Activated naive CD4-positive, alpha-beta T cell treated with anti-CD3 and anti-CD28 coated beads, Interleukin-2, amount 50 U/mL, for 24 hours (primary cell): ENCODE data around the gene AMIGO3.
"Not testable (repeated sequence)": the region's sequence is repeated elsewhere in the genome, so short reads cannot be mapped to it uniquely, and the experiment has no call there.

Source experiments
- H3K27ac Mint-ChIP-seq: one replicate; pipeline ENCODE4 v1.8.0; 2021; ENCODE audit warnings: mild to moderate bottlenecking, mixed read lengths
- H3K27me3 Mint-ChIP-seq: one replicate; pipeline ENCODE4 v1.8.0; 2021; ENCODE audit warnings: mixed read lengths
- H3K36me3 Mint-ChIP-seq: one replicate; pipeline ENCODE4 v1.8.0; 2021; ENCODE audit warnings: mixed read lengths
- H3K4me1 Mint-ChIP-seq: one replicate; pipeline ENCODE4 v1.8.0; 2021; ENCODE audit warnings: mixed read lengths
- H3K4me3 Mint-ChIP-seq: one replicate; pipeline ENCODE4 v1.8.0; 2021; ENCODE audit warnings: mild to moderate bottlenecking, mixed read lengths
- H3K9me3 Mint-ChIP-seq: one replicate; pipeline ENCODE4 v1.8.0; 2021; ENCODE audit warnings: mixed read lengths

Gene AMIGO3

GRCh38 chr3:49719214-49719884 lies at the start of gene AMIGO3:
Gene AMIGO3 (minus strand): TSS chr3:49719684. CDS start chr3:49719465, 219 bp downstream.
- no peaks in the 10 kb centered on the region for H3K9me3 Mint-ChIP-seq
- peak within 1 kb of the TSS; percentile 84 for H3K4me3 Mint-ChIP-seq
- peak within 1 kb of the TSS; percentile 74 for H3K27ac Mint-ChIP-seq
- peaks cover 2% of the 10 kb centered on the region for H3K36me3 Mint-ChIP-seq
- H3K4me1 Mint-ChIP-seq = peaks cover 26% of the 10 kb centered on the region
- H3K27me3 Mint-ChIP-seq = no peaks in the 10 kb centered on the region

GRCh38 chr3:49763981-49764380 lies 44.5 kb upstream of the AMIGO3 start:
- Mint-ChIP-seq H3K36me3 (peaks cover 1% of the 10 kb centered on the region), H3K27me3 (no peaks in the 10 kb centered on the region), H3K9me3 (no peaks in the 10 kb centered on the region), H3K4me3 (no peak overlapping the region), H3K4me1 (peaks cover 27% of the 10 kb centered on the region), H3K27ac (no peak overlapping the region)

- H3K27me3 Mint-ChIP-seq = no peaks in the 10 kb centered on the region
- peaks cover 31% of the 10 kb centered on the region for H3K4me1 Mint-ChIP-seq
- peaks cover 3% of the 10 kb centered on the region for H3K36me3 Mint-ChIP-seq
- no peak overlapping the region for H3K27ac Mint-ChIP-seq
- no peaks in the 10 kb centered on the region for H3K9me3 Mint-ChIP-seq
- no peak overlapping the region for H3K4me3 Mint-ChIP-seq
Measured at GRCh38 chr3:49761661-49762060, 42.2 kb upstream of the AMIGO3 start.

GRCh38 chr3:49759226-49759625 lies 39.7 kb upstream of the AMIGO3 start:
- Mint-ChIP-seq H3K27ac (no peak overlapping the region), H3K9me3 (no peaks in the 10 kb centered on the region), H3K36me3 (peaks cover 3% of the 10 kb centered on the region), H3K4me1 (peaks cover 41% of the 10 kb centered on the region), H3K4me3 (no peak overlapping the region), H3K27me3 (no peaks in the 10 kb centered on the region)

- peaks cover 2% of the 10 kb centered on the region for H3K36me3 Mint-ChIP-seq
- H3K4me1 Mint-ChIP-seq = peaks cover 53% of the 10 kb centered on the region
- no peaks in the 10 kb centered on the region for H3K27me3 Mint-ChIP-seq
- no peaks in the 10 kb centered on the region for H3K9me3 Mint-ChIP-seq
- no peak overlapping the region for H3K27ac Mint-ChIP-seq
- no peak overlapping the region for H3K4me3 Mint-ChIP-seq
Measured at GRCh38 chr3:49757197-49757596, 37.7 kb upstream of the AMIGO3 start.

GRCh38 chr3:49756036-49756435 lies 36.6 kb upstream of the AMIGO3 start:
- H3K4me1 Mint-ChIP-seq = peaks cover 53% of the 10 kb centered on the region
- no peak overlapping the region for H3K27ac Mint-ChIP-seq
- no peak overlapping the region for H3K4me3 Mint-ChIP-seq
- no peaks in the 10 kb centered on the region for H3K27me3 Mint-ChIP-seq
- H3K9me3 Mint-ChIP-seq = no peaks in the 10 kb centered on the region
- H3K36me3 Mint-ChIP-seq = peaks cover 2% of the 10 kb centered on the region

GRCh38 chr3:49754536-49754935 lies 35.1 kb upstream of the AMIGO3 start:
- Mint-ChIP-seq H3K36me3 (peaks cover 2% of the 10 kb centered on the region), H3K27me3 (no peaks in the 10 kb centered on the region), H3K27ac (no peak overlapping the region), H3K9me3 (no peaks in the 10 kb centered on the region), H3K4me1 (peaks cover 47% of the 10 kb centered on the region), H3K4me3 (no peak overlapping the region)

GRCh38 chr3:49751501-49751900 lies 32.0 kb upstream of the AMIGO3 start:
- peaks cover 4% of the 10 kb centered on the region for H3K36me3 Mint-ChIP-seq
- H3K9me3 Mint-ChIP-seq = no peaks in the 10 kb centered on the region
- no peaks in the 10 kb centered on the region for H3K27me3 Mint-ChIP-seq

GRCh38 chr3:49750056-49750455 lies 30.6 kb upstream of the AMIGO3 start:
- no peaks in the 10 kb centered on the region for H3K27me3 Mint-ChIP-seq
- H3K9me3 Mint-ChIP-seq = no peaks in the 10 kb centered on the region
- no peak overlapping the region for H3K4me3 Mint-ChIP-seq

More at GRCh38 chr3:49751501-49751900, 32.0 kb upstream of the AMIGO3 start:
- Mint-ChIP-seq H3K27ac (no peak overlapping the region), H3K4me1 (peaks cover 40% of the 10 kb centered on the region), H3K4me3 (no peak overlapping the region)

GRCh38 chr3:49748874-49749273 lies 29.4 kb upstream of the AMIGO3 start:
- H3K4me1 Mint-ChIP-seq = peaks cover 27% of the 10 kb centered on the region
- H3K9me3 Mint-ChIP-seq, H3K27ac Mint-ChIP-seq, H3K36me3 Mint-ChIP-seq, H3K4me3 Mint-ChIP-seq, H3K27me3 Mint-ChIP-seq: not testable (repeated sequence)

More at GRCh38 chr3:49750056-49750455, 30.6 kb upstream of the AMIGO3 start:
- H3K36me3 Mint-ChIP-seq = peaks cover 4% of the 10 kb centered on the region
- H3K27ac Mint-ChIP-seq = peak overlapping the region; percentile 33
- H3K4me1 Mint-ChIP-seq = peaks cover 32% of the 10 kb centered on the region

GRCh38 chr3:49747792-49748480 lies 28.5 kb upstream of the AMIGO3 start:
- H3K27ac Mint-ChIP-seq = peak overlapping the region; percentile 59
- H3K4me3 Mint-ChIP-seq = no peak overlapping the region
- H3K36me3 Mint-ChIP-seq = peaks cover 6% of the 10 kb centered on the region
- H3K27me3 Mint-ChIP-seq = no peaks in the 10 kb centered on the region
- no peaks in the 10 kb centered on the region for H3K9me3 Mint-ChIP-seq
- peaks cover 19% of the 10 kb centered on the region for H3K4me1 Mint-ChIP-seq

- H3K27ac Mint-ChIP-seq = no peak overlapping the region
- H3K4me3 Mint-ChIP-seq = no peak overlapping the region
- peaks cover 18% of the 10 kb centered on the region for H3K4me1 Mint-ChIP-seq
- no peaks in the 10 kb centered on the region for H3K27me3 Mint-ChIP-seq
- H3K36me3 Mint-ChIP-seq = peaks cover 6% of the 10 kb centered on the region
- no peaks in the 10 kb centered on the region for H3K9me3 Mint-ChIP-seq
Measured at GRCh38 chr3:49745986-49746385, 26.5 kb upstream of the AMIGO3 start.

GRCh38 chr3:49740427-49740826 lies 20.9 kb upstream of the AMIGO3 start:
- H3K4me3 Mint-ChIP-seq = no peak overlapping the region
- peak overlapping the region; percentile 62 for H3K27ac Mint-ChIP-seq
- H3K9me3 Mint-ChIP-seq = no peaks in the 10 kb centered on the region
- peaks cover 5% of the 10 kb centered on the region for H3K36me3 Mint-ChIP-seq
- peaks cover 18% of the 10 kb centered on the region for H3K4me1 Mint-ChIP-seq
- H3K27me3 Mint-ChIP-seq = no peaks in the 10 kb centered on the region

- Mint-ChIP-seq H3K27me3 (no peaks in the 10 kb centered on the region), H3K9me3 (no peaks in the 10 kb centered on the region), H3K27ac (peak overlapping the region; percentile 26), H3K36me3 (peaks cover 5% of the 10 kb centered on the region), H3K4me3 (no peak overlapping the region), H3K4me1 (peaks cover 15% of the 10 kb centered on the region)
Measured at GRCh38 chr3:49738067-49738713, 18.7 kb upstream of the AMIGO3 start.

- peaks cover 11% of the 10 kb centered on the region for H3K4me1 Mint-ChIP-seq
- peaks cover 10% of the 10 kb centered on the region for H3K36me3 Mint-ChIP-seq
- H3K27ac Mint-ChIP-seq = no peak overlapping the region
- H3K9me3 Mint-ChIP-seq = no peaks in the 10 kb centered on the region
- H3K27me3 Mint-ChIP-seq = no peaks in the 10 kb centered on the region
- H3K4me3 Mint-ChIP-seq = no peak overlapping the region
Measured at GRCh38 chr3:49734752-49735151, 15.3 kb upstream of the AMIGO3 start.

GRCh38 chr3:49733551-49733950 lies 14.1 kb upstream of the AMIGO3 start:
- H3K9me3 Mint-ChIP-seq = no peaks in the 10 kb centered on the region
- peaks cover 10% of the 10 kb centered on the region for H3K36me3 Mint-ChIP-seq
- H3K4me3 Mint-ChIP-seq = no peak overlapping the region
- H3K27me3 Mint-ChIP-seq = no peaks in the 10 kb centered on the region
- peaks cover 4% of the 10 kb centered on the region for H3K4me1 Mint-ChIP-seq
- no peak overlapping the region for H3K27ac Mint-ChIP-seq
